ENCODE data around the gene DCP1B. TPM values are rescaled to one million over a fixed set of nuclear protein-coding genes. Genes with fewer than 3 reads are reported as not detected.

The DCP1B gene
- total and polyA plus RNA-seq, 2 donors (not counting 3 experiments of a cell fraction or from before 2014, with no cell fraction given), result 11.2 to 19.8 TPM

GRCh38 chr12:2039034-2039433 lies 34.8 kb upstream of the DCP1B start:
- H3K4me1 ChIP-seq (ENCODE audit: control insufficient read depth, extremely low read depth, insufficient read depth, low read length), result peaks cover 2% of the 10 kb centered on the region
- no peaks in the 10 kb centered on the region for H3K79me2 ChIP-seq (ENCODE audit: control insufficient read depth, insufficient read depth, low read length)
- H2AFZ ChIP-seq (ENCODE audit: low read depth, low read length), result no peak overlapping the region
- intact Hi-C loops (cut with micrococcal nuclease), result no loop called here
- H3K9me1 ChIP-seq (replicated peaks; ENCODE audit: control insufficient read depth, extremely low read depth, insufficient read depth, low read length), result no peaks in the 10 kb centered on the region
- BruUV-seq (replicated peaks), result no TSS peak
- no peak overlapping the region for H3K4me3 ChIP-seq (replicated peaks in 1 of 3; ENCODE audit: insufficient read depth in 1 of 3, low read depth in 1 of 3, low read length in 3 of 3)
- peaks cover 7 to 13% of the 10 kb centered on the region in 2 experiments for H3K27me3 ChIP-seq (ENCODE audit: control insufficient read depth in 2 of 2, insufficient read depth in 2 of 2, low read length in 2 of 2)
- H3K36me3 ChIP-seq (ENCODE audit: control insufficient read depth in 2 of 2, extremely low read depth in 1 of 2, insufficient read depth in 2 of 2, low read length in 2 of 2), result no peaks in the 10 kb centered on the region
- dilution Hi-C loops (cut with MboI; ENCODE audit: extremely low pct_ligation_motif_present, low sequenced_read_pairs), result no loop called here
- H3K4me2 ChIP-seq (ENCODE audit: insufficient read depth, low read length), result no peak overlapping the region
- H3K9me3 ChIP-seq (replicated peaks; ENCODE audit: control insufficient read depth, insufficient read depth, low read length), result no peaks in the 10 kb centered on the region
- DNase-seq (ENCODE audit: low read depth, low spot score) (no peak), FAIRE-seq (no peak)
- CTCF ChIA-PET, result interaction anchor here (1.0 kb wide), 1 partner anchor 8 kb away, joined by 4 read pairs; no protein-coding TSS in a partner anchor
- TF ChIP-seq GATA2 (IDR thresholded peaks at IDR 0.05; ENCODE audit: insufficient read depth, insufficient read length, low read depth, low read length), result no peak
- TF ChIP-seq JUN (IDR thresholded peaks at IDR 0.05; ENCODE audit: borderline replicate concordance, insufficient read depth, insufficient read length, low read depth), result no peak
- TF ChIP-seq FOS (IDR thresholded peaks at IDR 0.05; ENCODE audit: borderline replicate concordance, insufficient read depth, low read length), result no peak
- no peak for TF ChIP-seq POLR2AphosphoS5 (IDR thresholded peaks at IDR 0.05; ENCODE audit: insufficient read depth, low read depth, low read length)
- TF ChIP-seq EZH2 (IDR thresholded peaks at IDR 0.05; ENCODE audit: borderline replicate concordance, low read depth, low read length, severe bottlenecking), result no peak
- TF ChIP-seq MYC (IDR thresholded peaks at IDR 0.05; ENCODE audit: low read depth, low read length), result no peak
- no peak for TF ChIP-seq CTCF (IDR thresholded peaks at IDR 0.05; ENCODE audit: extremely low read depth in 1 of 2, insufficient read depth in 1 of 2, low read depth in 1 of 2, low read length in 2 of 2)
- no peak for TF ChIP-seq MAX (IDR thresholded peaks at IDR 0.05; ENCODE audit: insufficient read depth, insufficient read length)
- POLR2A ChIA-PET, result no interaction called here
- H3K9ac ChIP-seq (replicated peaks; ENCODE audit: extremely low read depth, insufficient read depth, low read length), result no peak overlapping the region
- no peaks in the 10 kb centered on the region for H4K20me1 ChIP-seq (replicated peaks; ENCODE audit: control insufficient read depth, extremely low read depth, insufficient read depth, low read length)
- H3K27ac ChIP-seq (ENCODE audit: insufficient read depth, low read depth, low read length), result no peak overlapping the region

Data from endothelial cell of umbilical vein (primary cell).